ENCODE results near the gene ARID3A. TPM values are rescaled to one million over a fixed set of nuclear protein-coding genes. Genes with fewer than 3 reads are reported as not detected.

ARID3A gene
- total and polyA plus RNA-seq, 2 of the 4 experiments (the other 2 are of a cell fraction), result 16.0 to 23.1 TPM

- Histone ChIP-seq H2AK9ac (replicated peaks; ENCODE audit: low read depth, low read length, poor library complexity) (peak within 1 kb of the TSS; percentile 92), H3K56ac (ENCODE audit: extremely low read depth, insufficient read depth, low read length) (peak within 1 kb of the TSS; percentile 97), H3K27me3 (ENCODE audit: control insufficient read depth, insufficient read depth, low read length) (no peaks in the 10 kb centered on the region), H3K4me2 (ENCODE audit: low read depth, low read length) (peak within 1 kb of the TSS; percentile 99), H3K23ac (ENCODE audit: low read depth, low read length) (peak within 1 kb of the TSS; percentile 93), H3K18ac (ENCODE audit: low read depth, low read length) (peak within 1 kb of the TSS; percentile 82), H3K14ac (replicated peaks; ENCODE audit: low read depth, low read length) (peak within 1 kb of the TSS; percentile 93), H4K91ac (ENCODE audit: insufficient read depth, low read depth, low read length) (peak within 1 kb of the TSS; percentile 94), H3K79me1 (ENCODE audit: low read depth in 1 of 2, low read length in 2 of 2) (peaks cover 9 to 31% of the 10 kb centered on the region in 2 experiments), H3K9ac (ENCODE audit: low read depth, low read length) (peak within 1 kb of the TSS; percentile 92), H3K9me3 (ENCODE audit: control insufficient read depth, insufficient read depth, low read length) (no peaks in the 10 kb centered on the region), H2BK20ac (ENCODE audit: low read depth, low read length) (no peak within 1 kb of the TSS; the same call in 1 of the 2 replicates), H4K20me1 (ENCODE audit: insufficient read depth, low read length) (peaks cover 6% of the 10 kb centered on the region; the same call in 1 of the 2 replicates), H2AFZ (replicated peaks; ENCODE audit: low read length, poor library complexity) (peak within 1 kb of the TSS; percentile 99), H2BK120ac (ENCODE audit: low read depth, low read length) (peak within 1 kb of the TSS; percentile 90), H3K4ac (ENCODE audit: low read depth, low read length) (peak within 1 kb of the TSS; percentile 97), H2BK5ac (ENCODE audit: low read depth, low read length, poor library complexity, severe bottlenecking) (peak within 1 kb of the TSS; percentile 100), H3K27ac (ENCODE audit: insufficient read depth, low read length) (peak within 1 kb of the TSS; percentile 98), H3K36me3 (ENCODE audit: control insufficient read depth, insufficient read depth, low read length) (peaks cover 29% of the 10 kb centered on the region), H3K4me1 (ENCODE audit: control insufficient read depth, insufficient read depth, low read length) (no peaks in the 10 kb centered on the region), H3K4me3 (ENCODE audit: insufficient read depth, low read depth, low read length) (peak within 1 kb of the TSS; percentile 97), H3K9me1 (ENCODE audit: insufficient read depth, low read length) (peaks cover 6% of the 10 kb centered on the region; the same call in 1 of the 2 replicates), H2BK15ac (ENCODE audit: low read depth, low read length) (no peak within 1 kb of the TSS; the same call in 2 of the 3 replicates), H2AK5ac (ENCODE audit: low read depth, low read length) (peak within 1 kb of the TSS; percentile 52; the same call in 1 of the 2 replicates), H4K5ac (ENCODE audit: low read depth, low read length) (peak within 1 kb of the TSS; percentile 91), H4K8ac (ENCODE audit: low read depth in 2 of 2, low read length in 2 of 2) (peak within 1 kb of the TSS; percentile 24 to 94)
- no TSS peak for BruUV-seq (replicated peaks)
- intact Hi-C loops (cut with micrococcal nuclease), result no loop called here
- in situ Hi-C loops (cut with MboI; ENCODE audit: low sequenced_read_pairs), result no loop called here
- ATAC-seq (ENCODE audit: low read depth), result peak; percentile 99
- dilution Hi-C loops (cut with HindIII; ENCODE audit: low sequenced_read_pairs, unreplicated experiment), result no loop called here
- DNase-seq, result peak; percentile 90
- ChIA-PET CTCF (no interaction called here), POLR2A (ENCODE audit: unreplicated experiment) (no interaction called here)
- WGBS, 2 experiments (ENCODE audit: extremely low coverage in 2 of 2, insufficient read length in 1 of 2), result 1% methylated on average over 29 of the region's 69 CpGs; no CpG with 5 or more reads in 1 of the 2 experiments
- TF ChIP-seq NFE2L2 (IDR thresholded peaks at IDR 0.05; ENCODE audit: low read depth, low read length) (peak; percentile 42; the same call in 1 of the 2 replicates), SMC3 (IDR thresholded peaks at IDR 0.05; ENCODE audit: low read depth, low read length) (no peak), BHLHE40 (IDR thresholded peaks at IDR 0.05; ENCODE audit: low read depth, low read length) (no peak), RCOR1 (IDR thresholded peaks at IDR 0.05; ENCODE audit: insufficient replicate concordance, low read length) (no peak), RFX5 (IDR thresholded peaks at IDR 0.05; ENCODE audit: low read depth, low read length) (no peak), CHD1 (IDR thresholded peaks at IDR 0.05; ENCODE audit: low read depth, low read length) (no peak), USF2 (IDR thresholded peaks at IDR 0.05; ENCODE audit: low read depth, low read length) (no peak), MAZ (IDR thresholded peaks at IDR 0.05; ENCODE audit: borderline replicate concordance, low read depth, low read length) (peak; percentile 47; the same call in 1 of the 2 replicates), FOS (IDR thresholded peaks at IDR 0.05; ENCODE audit: low read depth, low read length) (peak; percentile 53; the same call in 1 of the 2 replicates), CTCF (conservative IDR thresholded peaks at IDR 0.05; ENCODE audit: low read depth, low read length) (no peak), POLR2A (IDR thresholded peaks at IDR 0.05; ENCODE audit: low read depth, low read length) (no peak; the same call in 1 of the 2 replicates), RAD21 (IDR thresholded peaks at IDR 0.05; ENCODE audit: low read length) (no peak), MAFK (IDR thresholded peaks at IDR 0.05; ENCODE audit: low read depth, low read length) (no peak), ELK1 (IDR thresholded peaks at IDR 0.05; ENCODE audit: borderline replicate concordance, low read depth, low read length) (no peak)
Measured at GRCh38 chr19:892894-893689, 32.7 kb upstream of the ARID3A start, which contains the start of the genes MED16 and RNU6-9. Gene MED16 (minus strand): TSS chr19:893187. CDS start chr19:891131, 2,056 bp downstream. Gene RNU6-9 (plus strand): TSS chr19:893484.

All from IMR-90 (cell line).